Measurements from ENCODE around the gene PLPPR1. TPM values are rescaled to one million over a fixed set of nuclear protein-coding genes. Genes with fewer than 3 reads are reported as not detected.

PLPPR1 gene
- total and polyA plus RNA-seq, 2 experiments from 2014 or later, result 1.3 to 3.7 TPM

DNA sequence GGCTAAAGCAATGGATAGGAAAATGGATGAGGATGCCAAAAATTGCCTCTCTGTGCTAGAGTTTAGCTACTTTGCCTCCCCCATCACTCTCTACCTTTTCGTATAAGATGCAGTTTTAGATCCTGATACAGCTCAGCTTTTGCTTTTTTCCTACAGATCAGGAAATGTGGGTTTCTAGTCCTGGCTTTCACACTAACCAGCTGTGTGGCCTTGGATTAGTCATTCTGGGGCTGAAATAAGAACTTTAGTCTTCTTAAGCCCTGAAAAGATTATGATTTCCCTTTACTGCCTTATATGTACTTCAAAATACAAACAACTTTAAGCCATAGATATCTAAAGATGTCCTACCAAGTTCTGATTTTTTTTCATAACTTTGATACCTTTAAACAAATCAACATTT lies 239.9 kb downstream of the PLPPR1 start:
- Histone ChIP-seq H3K27me3 (ENCODE audit: insufficient read depth) (no peaks in the 10 kb centered on the region), H4K20me1 (replicated peaks; ENCODE audit: insufficient read depth) (no peaks in the 10 kb centered on the region), H3K4me3 (no peak overlapping the region), H2AFZ (no peak overlapping the region), H3K9me2 (ENCODE audit: insufficient read depth) (no peaks in the 10 kb centered on the region), H3K27ac (ENCODE audit: low read depth) (no peak overlapping the region), H3F3A (replicated peaks; ENCODE audit: low read depth) (no peaks in the 10 kb centered on the region), H3K4me1 (ENCODE audit: insufficient read depth) (peaks cover 34% of the 10 kb centered on the region), H3K79me2 (replicated peaks; ENCODE audit: insufficient read depth) (no peaks in the 10 kb centered on the region), H3K36me3 (ENCODE audit: insufficient read depth) (no peaks in the 10 kb centered on the region), H3K4me2 (no peak overlapping the region)
- Mint-ChIP-seq H3K4me3 (no peak overlapping the region), H3K27ac (no peak overlapping the region), H3K27me3 (ENCODE audit: insufficient read depth, low read depth, poor library complexity) (peaks cover 3% of the 10 kb centered on the region), H3K9me3 (no peaks in the 10 kb centered on the region), H3K36me3 (ENCODE audit: low read depth) (no peaks in the 10 kb centered on the region), H3K4me1 (peaks cover 23% of the 10 kb centered on the region)
- TF ChIP-seq, protein P1, sequence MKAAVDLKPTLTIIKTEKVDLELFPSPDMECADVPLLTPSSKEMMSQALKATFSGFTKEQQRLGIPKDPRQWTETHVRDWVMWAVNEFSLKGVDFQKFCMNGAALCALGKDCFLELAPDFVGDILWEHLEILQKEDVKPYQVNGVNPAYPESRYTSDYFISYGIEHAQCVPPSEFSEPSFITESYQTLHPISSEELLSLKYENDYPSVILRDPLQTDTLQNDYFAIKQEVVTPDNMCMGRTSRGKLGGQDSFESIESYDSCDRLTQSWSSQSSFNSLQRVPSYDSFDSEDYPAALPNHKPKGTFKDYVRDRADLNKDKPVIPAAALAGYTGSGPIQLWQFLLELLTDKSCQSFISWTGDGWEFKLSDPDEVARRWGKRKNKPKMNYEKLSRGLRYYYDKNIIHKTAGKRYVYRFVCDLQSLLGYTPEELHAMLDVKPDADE (IDR thresholded peaks at IDR 0.05), result no peak
- TF ChIP-seq, protein P2, sequence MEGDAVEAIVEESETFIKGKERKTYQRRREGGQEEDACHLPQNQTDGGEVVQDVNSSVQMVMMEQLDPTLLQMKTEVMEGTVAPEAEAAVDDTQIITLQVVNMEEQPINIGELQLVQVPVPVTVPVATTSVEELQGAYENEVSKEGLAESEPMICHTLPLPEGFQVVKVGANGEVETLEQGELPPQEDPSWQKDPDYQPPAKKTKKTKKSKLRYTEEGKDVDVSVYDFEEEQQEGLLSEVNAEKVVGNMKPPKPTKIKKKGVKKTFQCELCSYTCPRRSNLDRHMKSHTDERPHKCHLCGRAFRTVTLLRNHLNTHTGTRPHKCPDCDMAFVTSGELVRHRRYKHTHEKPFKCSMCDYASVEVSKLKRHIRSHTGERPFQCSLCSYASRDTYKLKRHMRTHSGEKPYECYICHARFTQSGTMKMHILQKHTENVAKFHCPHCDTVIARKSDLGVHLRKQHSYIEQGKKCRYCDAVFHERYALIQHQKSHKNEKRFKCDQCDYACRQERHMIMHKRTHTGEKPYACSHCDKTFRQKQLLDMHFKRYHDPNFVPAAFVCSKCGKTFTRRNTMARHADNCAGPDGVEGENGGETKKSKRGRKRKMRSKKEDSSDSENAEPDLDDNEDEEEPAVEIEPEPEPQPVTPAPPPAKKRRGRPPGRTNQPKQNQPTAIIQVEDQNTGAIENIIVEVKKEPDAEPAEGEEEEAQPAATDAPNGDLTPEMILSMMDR (conservative IDR thresholded peaks at IDR 0.05; ENCODE audit: low read depth in 2 of 2), result no peak
- TF ChIP-seq POLR2AphosphoS5 (IDR thresholded peaks at IDR 0.05; ENCODE audit: low read depth) (no peak), EZH2 (IDR thresholded peaks at IDR 0.05; ENCODE audit: low read depth, unreplicated experiment) (no peak), CREB1 (CRISPR knock-in tag; IDR thresholded peaks at IDR 0.05; ENCODE audit: low read depth) (no peak)
- DNase-seq (ENCODE audit: low spot score), result no peak
- ATAC-seq, result no peak

DNA sequence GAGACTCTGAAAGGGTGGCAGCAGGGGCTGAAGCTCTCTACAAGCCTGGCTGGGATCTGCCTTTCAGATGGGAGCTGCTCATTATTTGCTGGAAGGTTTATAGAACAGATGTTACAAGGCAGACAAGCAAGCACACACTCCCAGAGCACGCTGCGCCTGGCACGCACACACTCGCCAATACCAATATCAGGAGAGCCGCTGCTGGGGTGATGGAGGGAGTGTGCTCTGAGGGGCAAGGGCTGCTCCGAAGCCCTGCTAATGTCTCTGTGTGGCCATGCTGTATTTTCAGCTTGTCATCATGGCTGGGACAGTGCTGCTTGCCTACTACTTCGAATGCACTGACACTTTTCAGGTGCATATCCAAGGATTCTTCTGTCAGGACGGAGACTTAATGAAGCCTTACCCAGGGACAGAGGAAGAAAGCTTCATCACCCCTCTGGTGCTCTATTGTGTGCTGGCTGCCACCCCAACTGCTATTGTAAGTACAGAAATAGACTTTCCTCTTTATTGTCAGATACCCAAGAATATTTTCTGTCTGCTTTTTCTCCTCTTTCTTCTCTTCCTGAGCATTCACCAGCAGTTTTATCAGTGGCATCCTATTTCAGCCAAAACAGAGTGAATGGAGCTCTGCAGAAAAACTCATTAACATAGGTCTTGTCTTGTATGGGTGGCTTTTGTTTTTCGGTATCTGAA lies 241.2 kb downstream of the PLPPR1 start:
- Histone ChIP-seq H3K4me2 (peak overlapping the region; percentile 34), H3F3A (replicated peaks; ENCODE audit: low read depth) (no peaks in the 10 kb centered on the region), H3K27ac (ENCODE audit: low read depth) (peak overlapping the region; percentile 15; the same call in 1 of the 2 replicates), H3K27me3 (ENCODE audit: insufficient read depth) (no peaks in the 10 kb centered on the region), H3K9me2 (ENCODE audit: insufficient read depth) (no peaks in the 10 kb centered on the region), H3K36me3 (ENCODE audit: insufficient read depth) (no peaks in the 10 kb centered on the region), H2AFZ (peak overlapping the region; percentile 24; the same call in 1 of the 2 replicates), H4K20me1 (replicated peaks; ENCODE audit: insufficient read depth) (no peaks in the 10 kb centered on the region), H3K79me2 (replicated peaks; ENCODE audit: insufficient read depth) (no peaks in the 10 kb centered on the region), H3K4me3 (peak overlapping the region; percentile 13), H3K4me1 (ENCODE audit: insufficient read depth) (peaks cover 34% of the 10 kb centered on the region)
- Mint-ChIP-seq H3K27me3 (ENCODE audit: insufficient read depth, low read depth, poor library complexity) (peaks cover 3% of the 10 kb centered on the region), H3K9me3 (no peaks in the 10 kb centered on the region), H3K4me3 (peak overlapping the region; percentile 45), H3K4me1 (peaks cover 23% of the 10 kb centered on the region), H3K36me3 (ENCODE audit: low read depth) (no peaks in the 10 kb centered on the region), H3K27ac (peak overlapping the region; percentile 71)
- ATAC-seq, result peak; percentile 76
- peak; percentile 25 for DNase-seq (ENCODE audit: low spot score)
- TF ChIP-seq, protein P3, sequence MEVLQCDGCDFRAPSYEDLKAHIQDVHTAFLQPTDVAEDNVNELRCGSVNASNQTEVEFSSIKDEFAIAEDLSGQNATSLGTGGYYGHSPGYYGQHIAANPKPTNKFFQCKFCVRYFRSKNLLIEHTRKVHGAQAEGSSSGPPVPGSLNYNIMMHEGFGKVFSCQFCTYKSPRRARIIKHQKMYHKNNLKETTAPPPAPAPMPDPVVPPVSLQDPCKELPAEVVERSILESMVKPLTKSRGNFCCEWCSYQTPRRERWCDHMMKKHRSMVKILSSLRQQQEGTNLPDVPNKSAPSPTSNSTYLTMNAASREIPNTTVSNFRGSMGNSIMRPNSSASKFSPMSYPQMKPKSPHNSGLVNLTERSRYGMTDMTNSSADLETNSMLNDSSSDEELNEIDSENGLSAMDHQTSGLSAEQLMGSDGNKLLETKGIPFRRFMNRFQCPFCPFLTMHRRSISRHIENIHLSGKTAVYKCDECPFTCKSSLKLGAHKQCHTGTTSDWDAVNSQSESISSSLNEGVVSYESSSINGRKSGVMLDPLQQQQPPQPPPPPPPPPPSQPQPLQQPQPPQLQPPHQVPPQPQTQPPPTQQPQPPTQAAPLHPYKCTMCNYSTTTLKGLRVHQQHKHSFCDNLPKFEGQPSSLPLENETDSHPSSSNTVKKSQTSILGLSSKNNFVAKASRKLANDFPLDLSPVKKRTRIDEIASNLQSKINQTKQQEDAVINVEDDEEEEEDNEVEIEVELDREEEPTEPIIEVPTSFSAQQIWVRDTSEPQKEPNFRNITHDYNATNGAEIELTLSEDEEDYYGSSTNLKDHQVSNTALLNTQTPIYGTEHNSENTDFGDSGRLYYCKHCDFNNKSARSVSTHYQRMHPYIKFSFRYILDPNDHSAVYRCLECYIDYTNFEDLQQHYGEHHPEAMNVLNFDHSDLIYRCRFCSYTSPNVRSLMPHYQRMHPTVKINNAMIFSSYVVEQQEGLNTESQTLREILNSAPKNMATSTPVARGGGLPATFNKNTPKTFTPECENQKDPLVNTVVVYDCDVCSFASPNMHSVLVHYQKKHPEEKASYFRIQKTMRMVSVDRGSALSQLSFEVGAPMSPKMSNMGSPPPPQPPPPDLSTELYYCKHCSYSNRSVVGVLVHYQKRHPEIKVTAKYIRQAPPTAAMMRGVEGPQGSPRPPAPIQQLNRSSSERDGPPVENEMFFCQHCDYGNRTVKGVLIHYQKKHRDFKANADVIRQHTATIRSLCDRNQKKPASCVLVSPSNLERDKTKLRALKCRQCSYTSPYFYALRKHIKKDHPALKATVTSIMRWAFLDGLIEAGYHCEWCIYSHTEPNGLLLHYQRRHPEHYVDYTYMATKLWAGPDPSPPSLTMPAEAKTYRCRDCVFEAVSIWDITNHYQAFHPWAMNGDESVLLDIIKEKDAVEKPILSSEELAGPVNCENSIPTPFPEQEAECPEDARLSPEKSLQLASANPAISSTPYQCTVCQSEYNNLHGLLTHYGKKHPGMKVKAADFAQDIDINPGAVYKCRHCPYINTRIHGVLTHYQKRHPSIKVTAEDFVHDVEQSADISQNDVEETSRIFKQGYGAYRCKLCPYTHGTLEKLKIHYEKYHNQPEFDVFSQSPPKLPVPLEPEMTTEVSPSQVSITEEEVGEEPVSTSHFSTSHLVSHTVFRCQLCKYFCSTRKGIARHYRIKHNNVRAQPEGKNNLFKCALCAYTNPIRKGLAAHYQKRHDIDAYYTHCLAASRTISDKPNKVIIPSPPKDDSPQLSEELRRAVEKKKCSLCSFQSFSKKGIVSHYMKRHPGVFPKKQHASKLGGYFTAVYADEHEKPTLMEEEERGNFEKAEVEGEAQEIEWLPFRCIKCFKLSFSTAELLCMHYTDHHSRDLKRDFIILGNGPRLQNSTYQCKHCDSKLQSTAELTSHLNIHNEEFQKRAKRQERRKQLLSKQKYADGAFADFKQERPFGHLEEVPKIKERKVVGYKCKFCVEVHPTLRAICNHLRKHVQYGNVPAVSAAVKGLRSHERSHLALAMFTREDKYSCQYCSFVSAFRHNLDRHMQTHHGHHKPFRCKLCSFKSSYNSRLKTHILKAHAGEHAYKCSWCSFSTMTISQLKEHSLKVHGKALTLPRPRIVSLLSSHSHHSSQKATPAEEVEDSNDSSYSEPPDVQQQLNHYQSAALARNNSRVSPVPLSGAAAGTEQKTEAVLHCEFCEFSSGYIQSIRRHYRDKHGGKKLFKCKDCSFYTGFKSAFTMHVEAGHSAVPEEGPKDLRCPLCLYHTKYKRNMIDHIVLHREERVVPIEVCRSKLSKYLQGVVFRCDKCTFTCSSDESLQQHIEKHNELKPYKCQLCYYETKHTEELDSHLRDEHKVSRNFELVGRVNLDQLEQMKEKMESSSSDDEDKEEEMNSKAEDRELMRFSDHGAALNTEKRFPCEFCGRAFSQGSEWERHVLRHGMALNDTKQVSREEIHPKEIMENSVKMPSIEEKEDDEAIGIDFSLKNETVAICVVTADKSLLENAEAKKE (CRISPR knock-in tag; IDR thresholded peaks at IDR 0.05), result no peak
- TF ChIP-seq STAT1 (IDR thresholded peaks at IDR 0.05; ENCODE audit: unreplicated experiment) (no peak), JUNB (IDR thresholded peaks at IDR 0.05; ENCODE audit: unreplicated experiment) (no peak), ZNF331 (CRISPR knock-in tag; IDR thresholded peaks at IDR 0.05; ENCODE audit: low read depth) (no peak), POLR2AphosphoS5 (IDR thresholded peaks at IDR 0.05; ENCODE audit: low read depth) (no peak)
- TF ChIP-seq, protein P2 (conservative IDR thresholded peaks at IDR 0.05; ENCODE audit: low read depth in 2 of 2), result no peak

Data from GM23338 (cell line).